ENCODE results near the gene MAP4K3.
A peak's percentile ranks its signal among the peaks of the same experiment; 100 is the strongest.

The MAP4K3 gene

GRCh38 chr2:39228413-39229209 lies 208.5 kb downstream of the MAP4K3 start:
- DNase-seq: no peak

GRCh38 chr2:39227628-39228412 lies 209.3 kb downstream of the MAP4K3 start:
- DNase-seq: peak; percentile 15

- DNase-seq: no peak
These were observed 211.5 kb downstream of the MAP4K3 start for GRCh38 chr2:39225567-39225966.

- DNase-seq: no peak
These were observed 213.2 kb downstream of the MAP4K3 start for GRCh38 chr2:39223909-39224308.

- DNase-seq: no peak
These were observed 215.6 kb downstream of the MAP4K3 start for GRCh38 chr2:39221459-39221858.

GRCh38 chr2:39220136-39220535 lies 216.9 kb downstream of the MAP4K3 start:
- no peak for DNase-seq

- DNase-seq: no peak
These were observed 218.7 kb downstream of the MAP4K3 start for GRCh38 chr2:39218391-39218790.

- no peak for DNase-seq
These were observed 219.9 kb downstream of the MAP4K3 start for GRCh38 chr2:39217192-39217550.

GRCh38 chr2:39216346-39217191 lies 220.5 kb downstream of the MAP4K3 start:
- DNase-seq: no peak

GRCh38 chr2:39215545-39215944 lies 221.5 kb downstream of the MAP4K3 start:
- DNase-seq: no peak

- no peak for DNase-seq
These were observed 224.1 kb downstream of the MAP4K3 start for GRCh38 chr2:39213015-39213414.

GRCh38 chr2:39210846-39211245 lies 226.2 kb downstream of the MAP4K3 start:
- no peak for DNase-seq

GRCh38 chr2:39203382-39203781 lies 233.7 kb downstream of the MAP4K3 start:
- DNase-seq: no peak

GRCh38 chr2:39202639-39203369 lies 234.3 kb downstream of the MAP4K3 start:
- no peak for DNase-seq
